ENCODE measurements around the gene RLBP1. TPM values are rescaled to one million over a fixed set of nuclear protein-coding genes. Genes with fewer than 3 reads are reported as not detected.

RLBP1 gene
- total and polyA plus RNA-seq, 2 of the 13 experiments (the other 11 are each of a cell fraction or from before 2014, with no cell fraction given) = 0.07 TPM; not detected in 1

GRCh38 chr15:89243691-89244573 is 22.6 kb upstream of the RLBP1 start, which contains the start of gene FANCI (continued):
- TF ChIP-seq ZBTB43 (CRISPR knock-in tag; conservative IDR thresholded peaks at IDR 0.05) (peak; percentile 53; the same call in 1 of the 2 replicates), TFDP2 (CRISPR knock-in tag; IDR thresholded peaks at IDR 0.05) (peak; percentile 97), MEIS2 (CRISPR knock-in tag; IDR thresholded peaks at IDR 0.05) (no peak), HMGA1 (CRISPR knock-in tag; conservative IDR thresholded peaks at IDR 0.05) (no peak), MIER3 (CRISPR knock-in tag; IDR thresholded peaks at IDR 0.05; ENCODE audit: borderline replicate concordance) (no peak; the same call in 1 of the 2 replicates), ZNF792 (CRISPR knock-in tag; IDR thresholded peaks at IDR 0.05) (peak; percentile 64; the same call in 1 of the 2 replicates), ZBTB33 (CRISPR knock-in tag; IDR thresholded peaks at IDR 0.05) (peak; percentile 34; the same call in 1 of the 2 replicates), RARA (CRISPR knock-in tag; IDR thresholded peaks at IDR 0.05) (no peak), HOMEZ (CRISPR knock-in tag; IDR thresholded peaks at IDR 0.05; ENCODE audit: low read depth) (peak; percentile 18), ZKSCAN1 (IDR thresholded peaks at IDR 0.05; ENCODE audit: low read length) (no peak), SPEN (CRISPR knock-in tag; IDR thresholded peaks at IDR 0.05; ENCODE audit: low read depth) (peak; percentile 89), ZBTB20 (CRISPR knock-in tag; IDR thresholded peaks at IDR 0.05; ENCODE audit: borderline replicate concordance, low read depth) (no peak), ZUFSP (CRISPR knock-in tag; IDR thresholded peaks at IDR 0.05; ENCODE audit: borderline replicate concordance) (no peak)

Data from HepG2 (cell line).